ENCODE data around the gene GRM3.
"Not testable (repeated sequence)": the region's sequence is repeated elsewhere in the genome, so short reads cannot be mapped to it uniquely, and the experiment has no call there.

GRM3 gene

GRCh38 chr7:86643561-86644281 is at the start of gene GRM3:
GRM3 (plus strand) TSS chr7:86643909; CDS start chr7:86765146, 121,237 bp downstream.
- no peak for DNase-seq

GRCh38 chr7:86598311-86598710 is 45.4 kb upstream of the GRM3 start:
- DNase-seq = no peak

DNA sequence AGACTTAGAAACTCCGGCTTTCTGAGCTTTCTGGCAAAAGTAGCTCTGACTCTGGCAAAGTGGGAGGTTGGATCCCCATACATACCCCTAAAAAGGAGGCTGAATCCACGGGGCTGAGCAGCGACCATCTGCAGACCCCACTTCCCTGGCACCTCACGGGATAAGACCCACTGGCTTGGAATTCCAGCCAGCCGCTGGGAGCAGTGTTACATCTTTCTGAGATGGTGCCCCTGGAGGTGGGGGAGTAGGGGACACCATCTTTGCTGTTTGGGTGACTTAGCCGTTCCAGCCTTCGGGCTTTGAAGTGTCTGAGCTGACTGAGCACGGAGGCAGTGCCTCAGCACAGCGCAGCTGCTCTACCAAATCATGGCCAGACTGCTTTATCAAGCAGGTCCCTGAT is 45.0 kb upstream of the GRM3 start:
- no peak for DNase-seq

GRCh38 chr7:86600506-86601290 is 43.0 kb upstream of the GRM3 start:
- DNase-seq = no peak

DNA sequence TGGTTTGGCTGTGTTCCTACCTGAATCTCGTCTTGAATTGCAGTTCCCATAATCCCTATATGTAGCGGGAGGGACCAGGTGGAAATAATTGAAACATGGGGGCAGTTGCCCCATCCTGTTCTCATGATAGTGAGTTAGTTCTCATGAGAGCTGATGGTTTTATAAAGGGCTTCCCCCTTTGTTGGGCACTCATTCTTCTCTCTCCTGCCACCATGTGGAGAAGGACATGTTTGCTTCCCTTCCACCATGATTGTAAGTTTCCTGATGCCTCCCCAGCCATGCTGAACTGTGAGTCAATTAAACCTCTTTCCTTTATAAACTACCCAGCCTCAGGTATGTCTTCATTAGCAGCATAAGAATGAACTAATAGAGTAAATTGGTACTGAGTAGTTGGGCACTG is 28.0 kb upstream of the GRM3 start:
- not testable (repeated sequence) for DNase-seq

GRCh38 chr7:86644282-86645224 is 844 bp downstream of the GRM3 start:
- DNase-seq = no peak

DNA sequence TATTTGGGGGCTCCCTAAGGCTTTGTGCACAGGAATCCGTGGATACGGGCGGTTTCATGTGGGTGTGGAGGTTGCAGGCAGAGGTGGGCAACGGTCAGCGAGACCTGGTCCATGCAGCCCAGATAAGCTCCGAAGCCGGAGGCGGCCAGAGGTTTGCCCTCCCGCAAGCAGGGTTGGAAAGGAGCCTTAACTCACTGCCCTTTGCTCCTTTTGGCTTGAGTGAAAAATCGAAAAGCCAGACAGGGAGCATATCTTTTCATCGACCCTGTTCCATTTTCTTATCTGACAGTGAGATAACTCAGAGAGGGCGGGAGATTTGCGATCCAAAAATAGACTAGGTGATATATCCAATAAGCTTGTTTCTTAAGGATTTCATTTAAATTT is 1.5 kb downstream of the GRM3 start:
- no peak for DNase-seq

- no peak for DNase-seq
Measured at GRCh38 chr7:86645676-86646276, 2.1 kb downstream of the GRM3 start.

DNA sequence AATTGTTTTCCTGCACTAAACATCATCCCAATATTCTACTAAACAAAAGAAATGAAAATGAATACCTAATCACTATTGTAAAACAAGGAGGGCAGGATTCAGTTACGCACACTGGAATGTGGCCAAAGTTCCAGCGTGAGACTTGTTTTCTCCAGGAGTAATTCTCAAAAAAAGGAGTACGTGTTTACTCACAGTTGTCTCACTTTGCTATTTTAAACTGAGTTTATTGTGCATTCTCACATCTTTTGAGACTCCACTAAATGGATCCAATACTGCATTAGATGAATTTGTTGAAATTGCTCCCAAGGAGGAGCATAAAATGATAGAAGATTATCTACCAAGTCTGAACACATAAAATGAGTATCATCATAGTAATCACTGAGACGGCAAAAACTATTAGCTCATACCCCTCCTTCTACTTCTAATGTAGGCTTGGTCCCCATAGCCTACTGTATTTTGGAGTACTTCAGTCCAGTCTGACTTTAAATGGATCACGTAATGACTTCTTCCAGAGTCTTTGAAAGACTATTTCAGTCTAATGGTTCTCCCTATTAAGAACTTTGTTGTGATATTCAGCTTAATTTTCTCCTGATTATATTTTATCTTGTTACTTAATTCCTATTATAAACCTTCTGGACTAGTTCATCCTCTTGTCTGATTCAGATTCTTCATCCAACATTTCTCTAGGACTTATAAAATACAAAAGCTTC is 3.8 kb downstream of the GRM3 start:
- DNase-seq = no peak

GRCh38 chr7:86648169-86648568 is 4.5 kb downstream of the GRM3 start:
- DNase-seq = no peak

- no peak for DNase-seq
Measured at GRCh38 chr7:86653919-86654659, 10.4 kb downstream of the GRM3 start.

- no peak for DNase-seq
Measured at GRCh38 chr7:86657948-86658347, 14.2 kb downstream of the GRM3 start.

DNA sequence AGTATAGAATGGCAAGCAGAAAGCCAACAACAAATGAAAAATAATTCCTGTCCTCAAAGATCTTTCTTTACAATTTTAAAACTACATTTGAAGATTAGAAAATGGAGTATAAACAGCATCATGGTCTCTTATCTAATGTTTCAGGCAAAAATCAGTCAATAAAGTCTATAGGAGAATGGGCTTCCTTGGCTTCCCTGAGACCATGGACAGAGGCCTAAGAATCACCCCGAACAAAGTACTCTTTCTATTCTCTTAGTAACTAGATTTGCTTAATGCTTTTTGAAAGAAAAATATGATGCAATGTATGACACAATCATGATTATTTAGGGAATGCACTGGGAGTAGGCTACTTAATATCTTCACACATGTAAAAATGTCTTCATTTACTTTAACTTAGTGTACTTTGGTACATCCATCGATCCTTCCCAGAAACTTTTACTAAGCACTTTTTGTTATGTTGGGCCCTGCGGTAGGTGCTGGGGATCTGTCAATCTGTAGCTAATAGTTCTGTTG is 17.3 kb downstream of the GRM3 start:
- DNase-seq = no peak

- DNase-seq = no peak
Measured at GRCh38 chr7:86664486-86664885, 20.8 kb downstream of the GRM3 start.

- no peak for DNase-seq
Measured at GRCh38 chr7:86664991-86665390, 21.3 kb downstream of the GRM3 start.

GRCh38 chr7:86665669-86666068 is 22.0 kb downstream of the GRM3 start:
- no peak for DNase-seq

GRCh38 chr7:86667732-86668131 is 24.0 kb downstream of the GRM3 start:
- DNase-seq = no peak

DNA sequence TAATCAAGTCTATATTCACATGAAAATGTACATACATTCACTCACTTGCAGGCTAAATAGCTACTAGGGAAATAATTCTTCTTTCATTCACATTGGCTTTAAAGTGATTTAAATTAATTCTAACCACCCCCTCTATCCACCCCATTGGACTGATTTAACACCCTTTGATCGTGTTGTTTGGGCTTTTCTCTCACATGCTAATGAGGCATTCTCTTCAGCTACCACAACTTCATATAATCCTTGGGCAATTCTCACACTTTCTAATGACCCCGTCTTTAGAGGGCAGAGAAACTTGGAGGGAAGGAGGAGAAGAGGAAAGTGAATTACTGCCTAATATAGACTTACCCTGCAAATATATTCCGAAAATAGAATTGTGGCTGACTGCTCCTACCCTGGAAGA is 24.6 kb downstream of the GRM3 start:
- DNase-seq = no peak

DNA sequence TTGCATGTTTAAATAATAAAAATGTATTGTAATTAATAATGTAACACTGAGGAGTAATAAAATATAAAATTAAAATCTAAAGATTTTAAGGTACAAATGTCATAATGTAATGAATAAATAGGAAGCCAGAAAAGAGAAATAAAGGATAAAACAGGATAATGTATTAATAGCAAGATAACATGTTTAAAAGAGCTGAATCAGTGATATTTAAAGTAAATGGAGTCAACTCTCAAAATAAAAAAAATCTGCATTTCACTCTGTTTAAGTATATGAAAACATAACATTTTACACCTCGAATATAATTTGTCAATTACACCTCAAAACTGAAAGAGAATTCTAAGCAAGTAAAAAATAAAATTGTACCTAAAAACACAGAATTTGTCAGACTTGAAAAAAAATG is 44.1 kb downstream of the GRM3 start:
- no peak for DNase-seq

GRCh38 chr7:86689363-86689762 is 45.7 kb downstream of the GRM3 start:
- DNase-seq = no peak

- DNase-seq = no peak
Measured at GRCh38 chr7:86692755-86693154, 49.0 kb downstream of the GRM3 start.

Measured in activated naive CD4-positive, alpha-beta T cell (primary cell).